ENCODE results near the gene KHNYN.

Gene KHNYN

GRCh38 chr14:24443053-24443665, 13.4 kb downstream of the KHNYN start:
- TF ChIP-seq MAX (IDR thresholded peaks at IDR 0.05) (no peak), EP300 (IDR thresholded peaks at IDR 0.05; ENCODE audit: borderline replicate concordance) (no peak), YY1 (IDR thresholded peaks at IDR 0.05; ENCODE audit: low read depth) (no peak), REST (IDR thresholded peaks at IDR 0.05; ENCODE audit: low read depth) (no peak), TCF12 (IDR thresholded peaks at IDR 0.05; ENCODE audit: low read depth) (no peak), NFIC (IDR thresholded peaks at IDR 0.05) (no peak)

DNA sequence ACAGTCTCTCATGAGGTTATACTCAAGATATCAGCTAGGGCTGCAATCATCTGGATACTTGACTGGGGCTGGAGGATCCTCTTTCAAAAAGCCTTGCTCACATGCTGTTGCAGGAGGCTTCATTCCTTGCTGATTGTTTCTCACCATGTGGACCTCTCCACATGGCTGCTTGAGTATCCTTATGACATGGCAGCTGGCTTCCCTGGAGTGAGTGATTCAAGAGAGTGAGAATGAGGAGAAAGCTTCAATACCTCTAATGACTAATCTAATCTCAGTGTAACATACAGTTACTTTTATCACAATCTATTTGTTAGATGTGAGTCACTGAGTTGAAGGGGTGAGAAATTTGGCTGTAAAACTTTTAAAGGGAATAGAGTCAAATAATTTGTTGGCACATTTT, 27.2 kb downstream of the KHNYN start:
- TF ChIP-seq NFIC (IDR thresholded peaks at IDR 0.05) (no peak), TAF1 (IDR thresholded peaks at IDR 0.05; ENCODE audit: low read depth) (no peak), MAX (IDR thresholded peaks at IDR 0.05) (no peak), CEBPB (IDR thresholded peaks at IDR 0.05) (no peak), RAD21 (IDR thresholded peaks at IDR 0.05; ENCODE audit: low read depth) (no peak), EP300 (IDR thresholded peaks at IDR 0.05; ENCODE audit: borderline replicate concordance) (no peak), ZBTB7A (IDR thresholded peaks at IDR 0.05; ENCODE audit: low read depth) (no peak), FOXM1 (IDR thresholded peaks at IDR 0.05; ENCODE audit: borderline replicate concordance, low read depth) (no peak), CREB1 (IDR thresholded peaks at IDR 0.05; ENCODE audit: low read depth) (no peak), USF1 (IDR thresholded peaks at IDR 0.05) (no peak), TEAD4 (IDR thresholded peaks at IDR 0.05) (no peak)

- TF ChIP-seq EP300 (IDR thresholded peaks at IDR 0.05; ENCODE audit: borderline replicate concordance), result no peak
- no peak for TF ChIP-seq CEBPB (IDR thresholded peaks at IDR 0.05)
- no peak for TF ChIP-seq TAF1 (IDR thresholded peaks at IDR 0.05; ENCODE audit: low read depth)
- no peak for TF ChIP-seq EGR1 (IDR thresholded peaks at IDR 0.05)
- no peak for TF ChIP-seq REST (IDR thresholded peaks at IDR 0.05; ENCODE audit: low read depth)
- TF ChIP-seq ZBTB7A (IDR thresholded peaks at IDR 0.05; ENCODE audit: low read depth), result no peak
- no peak for TF ChIP-seq NFIC (IDR thresholded peaks at IDR 0.05)
- no peak for TF ChIP-seq FOXM1 (IDR thresholded peaks at IDR 0.05; ENCODE audit: borderline replicate concordance, low read depth)
- no peak for TF ChIP-seq YY1 (IDR thresholded peaks at IDR 0.05; ENCODE audit: low read depth)
- no peak for TF ChIP-seq USF1 (IDR thresholded peaks at IDR 0.05)
- no peak for TF ChIP-seq RAD21 (IDR thresholded peaks at IDR 0.05; ENCODE audit: low read depth)
- no peak for TF ChIP-seq TCF12 (IDR thresholded peaks at IDR 0.05; ENCODE audit: low read depth)
- TF ChIP-seq CREB1 (IDR thresholded peaks at IDR 0.05; ENCODE audit: low read depth), result no peak
- no peak for TF ChIP-seq MAX (IDR thresholded peaks at IDR 0.05)
- no peak for TF ChIP-seq TEAD4 (IDR thresholded peaks at IDR 0.05)
Observed at GRCh38 chr14:24458736-24459135, 29.0 kb downstream of the KHNYN start.

DNA sequence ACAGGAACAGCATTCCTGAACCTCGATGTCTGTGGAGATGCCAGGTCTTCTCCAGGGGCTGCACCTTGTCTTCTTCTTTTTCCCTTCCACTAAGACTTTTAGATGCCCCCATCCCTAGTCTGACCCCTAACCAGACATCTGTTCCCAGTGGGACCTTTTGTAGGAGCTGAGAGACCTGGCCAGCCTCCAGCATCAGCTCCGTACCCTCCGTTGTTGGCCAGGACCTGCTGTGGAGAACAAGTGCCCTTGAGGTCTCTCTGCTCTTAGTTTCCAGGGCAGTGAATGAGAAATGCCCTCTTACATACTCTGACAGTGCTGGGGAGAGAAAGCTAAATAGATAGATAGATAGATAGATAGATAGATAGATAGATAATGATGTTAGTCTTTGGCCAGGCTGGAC, 29.6 kb downstream of the KHNYN start:
- TF ChIP-seq FOXM1 (IDR thresholded peaks at IDR 0.05; ENCODE audit: borderline replicate concordance, low read depth) (no peak), YY1 (IDR thresholded peaks at IDR 0.05; ENCODE audit: low read depth) (no peak), EP300 (IDR thresholded peaks at IDR 0.05; ENCODE audit: borderline replicate concordance) (no peak), RAD21 (IDR thresholded peaks at IDR 0.05; ENCODE audit: low read depth) (no peak), MAX (IDR thresholded peaks at IDR 0.05) (no peak), REST (IDR thresholded peaks at IDR 0.05; ENCODE audit: low read depth) (no peak), CEBPB (IDR thresholded peaks at IDR 0.05) (no peak)

Data from Ishikawa (cell line).